NCI-H1092 (cell line): ENCODE data around the gene PHF5A.
A peak's percentile ranks its signal among the peaks of the same experiment; 100 is the strongest.
"Not testable (repeated sequence)": the region's sequence is repeated elsewhere in the genome, so short reads cannot be mapped to it uniquely, and the experiment has no call there.

Experiments
- DNase-seq: peaks from one replicate; lab custom pipeline; 2025; lab: John Stamatoyannopoulos, UW

The PHF5A gene

GRCh38 chr22:41447435-41448188 is 20.9 kb downstream of the PHF5A start:
- DNase-seq: peak; percentile 71

- DNase-seq: peak; percentile 81
These were observed 21.7 kb downstream of the PHF5A start, which contains the start of gene TOB2 for GRCh38 chr22:41446639-41447434. TOB2 (minus strand) TSS chr22:41446801; CDS start chr22:41437345, 9,456 bp downstream.

GRCh38 chr22:41446057-41446501 is 22.4 kb downstream of the PHF5A start:
- DNase-seq: no peak

- DNase-seq: no peak
These were observed 23.1 kb downstream of the PHF5A start for GRCh38 chr22:41445129-41446056.

GRCh38 chr22:41444360-41445128 is 23.9 kb downstream of the PHF5A start:
- peak; percentile 96 for DNase-seq

- DNase-seq: no peak
These were observed 26.2 kb downstream of the PHF5A start for GRCh38 chr22:41442240-41442792.

GRCh38 chr22:41440511-41440910 is 28.0 kb downstream of the PHF5A start:
- DNase-seq: not testable (repeated sequence)

- DNase-seq: no peak
These were observed 31.3 kb downstream of the PHF5A start for GRCh38 chr22:41437198-41437597.

GRCh38 chr22:41436322-41437113 is 32.0 kb downstream of the PHF5A start:
- no peak for DNase-seq

- DNase-seq: no peak
These were observed 32.9 kb downstream of the PHF5A start for GRCh38 chr22:41435560-41435959.

- not testable (repeated sequence) for DNase-seq
These were observed 34.0 kb downstream of the PHF5A start for GRCh38 chr22:41434361-41435003.

GRCh38 chr22:41433480-41433879 is 35.0 kb downstream of the PHF5A start:
- not testable (repeated sequence) for DNase-seq

- DNase-seq: no peak
These were observed 36.8 kb downstream of the PHF5A start for GRCh38 chr22:41431656-41432055.

- DNase-seq: no peak
These were observed 38.5 kb downstream of the PHF5A start for GRCh38 chr22:41429951-41430332.

- no peak for DNase-seq
These were observed 39.1 kb downstream of the PHF5A start for GRCh38 chr22:41429232-41429950.

GRCh38 chr22:41425660-41426365 is 42.7 kb downstream of the PHF5A start:
- no peak for DNase-seq

GRCh38 chr22:41418717-41419116 is 49.8 kb downstream of the PHF5A start:
- DNase-seq: no peak
